HUES6 (cell line): ENCODE measurements around the gene WNT9A.

ENCODE experiments used
- H3K27ac ChIP-seq: 2 replicates; pipeline ENCODE4 v1.7.0; 2013; ENCODE audit warnings: low read depth, mild to moderate bottlenecking, low read length, inconsistent platforms
- H3K27me3 ChIP-seq: 2 replicates; pipeline ENCODE4 v1.6.1; 2013; ENCODE audit warnings: low read length; ENCODE audit not compliant: control insufficient read depth, insufficient read depth
- H3K36me3 ChIP-seq: 2 replicates; pipeline ENCODE4 v1.6.1; 2013; ENCODE audit warnings: low read length; ENCODE audit not compliant: control insufficient read depth, insufficient read depth
- H3K4me1 ChIP-seq: 2 replicates; pipeline ENCODE4 v1.6.1; 2013; ENCODE audit warnings: low read length; ENCODE audit not compliant: control insufficient read depth, insufficient read depth
- H3K4me3 ChIP-seq: 2 replicates; pipeline ENCODE4 v1.5.1; 2013; ENCODE audit warnings: low read depth, low read length
- H3K9ac ChIP-seq: one replicate; pipeline ENCODE4 v1.6.1; 2013; ENCODE audit warnings: mild to moderate bottlenecking, low read length
- H3K9me3 ChIP-seq: 2 replicates; pipeline ENCODE4 v1.6.1; 2013; ENCODE audit warnings: low read depth, low read length; ENCODE audit not compliant: control insufficient read depth, insufficient read depth

The WNT9A gene

DNA sequence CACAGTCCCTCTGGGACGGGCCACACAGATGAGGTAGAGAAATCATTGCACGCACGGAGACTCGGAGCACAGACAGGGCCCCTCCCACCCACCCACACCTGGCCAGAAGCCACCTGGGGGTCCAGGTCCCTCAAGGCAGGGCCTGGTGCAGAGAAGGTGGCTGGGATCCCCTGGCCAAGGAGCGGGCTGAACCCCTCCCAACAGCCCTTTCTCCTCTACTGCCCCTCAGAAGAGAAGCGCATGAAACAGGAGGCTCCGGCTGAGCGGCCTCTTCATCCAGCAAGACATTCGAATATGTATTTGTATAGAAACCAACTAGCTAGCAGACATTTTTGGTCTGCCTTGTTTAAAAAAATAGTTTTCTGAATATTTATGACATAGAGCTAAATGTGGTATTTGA, 29.0 kb downstream of the WNT9A start:
- Histone ChIP-seq H3K4me3 (no peak overlapping the region), H3K4me1 (peaks cover 51% of the 10 kb centered on the region)

DNA sequence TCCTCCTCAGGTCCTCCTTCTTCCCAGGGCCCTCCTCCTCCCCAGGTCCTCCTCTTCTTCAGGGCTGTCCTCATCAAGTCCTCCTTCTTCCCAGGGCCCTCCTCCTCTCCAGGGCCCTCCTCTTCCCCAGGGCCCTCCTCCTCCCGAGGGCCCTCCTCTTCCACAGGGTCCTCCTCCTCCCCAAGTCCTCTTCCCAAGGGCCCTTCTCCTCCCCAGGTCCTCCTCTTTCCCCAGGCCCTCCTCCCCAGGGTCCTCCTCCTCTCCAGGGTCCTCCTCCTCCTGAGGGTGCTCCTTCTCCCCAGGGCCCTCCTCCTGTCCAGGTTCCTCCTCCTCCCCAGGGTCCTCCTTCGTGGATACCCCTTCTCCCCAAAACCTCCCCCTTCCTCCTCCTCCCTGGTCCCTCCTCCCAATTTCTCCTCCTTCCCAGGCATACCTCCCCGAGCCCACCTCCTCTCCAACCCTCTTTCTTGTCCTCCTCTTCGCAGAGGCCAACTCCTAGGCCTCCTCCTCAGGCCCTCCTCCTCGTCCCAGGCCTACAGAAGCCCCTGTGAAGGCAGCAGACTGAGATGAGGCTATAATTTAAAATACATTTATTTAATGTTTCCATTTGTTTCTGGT, 29.5 kb downstream of the WNT9A start:
- H3K4me3 ChIP-seq = no peak overlapping the region

More for the DNA sequence above, 29.0 kb downstream of the WNT9A start:
- Histone ChIP-seq H3K27ac (no peak overlapping the region), H3K27me3 (no peaks in the 10 kb centered on the region), H3K9me3 (no peaks in the 10 kb centered on the region), H3K9ac (no peak overlapping the region), H3K36me3 (0 out of 2 replicates have a peak, but pooled peaks cover 4% of the 10 kb centered on the region)

DNA sequence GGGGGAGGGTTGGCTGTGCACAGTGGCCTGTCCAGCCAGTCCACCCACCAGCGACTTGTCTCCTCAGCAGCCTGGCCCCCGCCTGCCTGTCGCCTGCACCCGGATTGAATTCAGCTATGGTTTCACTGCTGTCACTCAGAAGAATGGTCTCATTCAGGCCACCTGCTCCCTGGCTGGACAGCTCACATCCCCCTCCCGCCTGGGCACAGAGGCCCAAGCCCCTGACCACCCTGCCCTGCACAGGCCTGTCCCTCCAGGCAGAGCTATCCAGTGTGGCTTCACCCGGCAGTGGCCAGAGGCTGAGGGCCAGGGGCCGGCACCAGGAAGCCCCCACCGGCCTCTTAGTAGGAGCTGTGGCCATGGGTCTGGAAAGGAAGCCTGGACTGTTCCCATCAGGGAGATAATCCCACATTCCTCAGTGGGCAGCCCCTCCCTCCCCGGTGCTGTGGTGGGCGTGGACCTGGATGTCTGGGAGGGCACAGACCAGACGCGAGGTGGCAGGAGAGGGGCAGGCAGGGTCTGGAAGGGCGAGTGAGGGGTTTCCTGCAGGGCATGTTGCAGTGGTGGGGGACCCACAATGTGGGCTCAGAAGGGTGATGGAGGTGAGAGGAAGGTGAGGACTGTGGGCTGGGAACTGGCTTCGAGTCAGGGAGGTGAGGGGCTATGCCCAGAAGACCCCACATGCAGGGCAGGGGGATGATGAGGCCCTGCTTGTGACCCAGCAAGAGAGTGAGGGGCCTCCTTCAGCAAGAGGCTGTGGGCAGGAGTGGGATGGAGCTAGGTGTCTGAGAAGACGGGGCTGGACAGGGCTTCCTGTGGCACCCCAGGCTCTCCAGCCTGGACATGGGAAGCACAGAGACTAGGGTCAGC, 30.4 kb downstream of the WNT9A start:
- Histone ChIP-seq H3K27me3 (no peaks in the 10 kb centered on the region), H3K27ac (no peak overlapping the region), H3K9ac (no peak overlapping the region), H3K4me1 (peaks cover 54% of the 10 kb centered on the region), H3K4me3 (no peak overlapping the region), H3K9me3 (no peaks in the 10 kb centered on the region), H3K36me3 (0 out of 2 replicates have a peak, but pooled peaks cover 4% of the 10 kb centered on the region)

More for the DNA sequence above, 29.5 kb downstream of the WNT9A start:
- H3K9me3 ChIP-seq = no peaks in the 10 kb centered on the region
- no peak overlapping the region for H3K27ac ChIP-seq
- peaks cover 51% of the 10 kb centered on the region for H3K4me1 ChIP-seq
- H3K27me3 ChIP-seq = no peaks in the 10 kb centered on the region
- 0 out of 2 replicates have a peak, but pooled peaks cover 4% of the 10 kb centered on the region for H3K36me3 ChIP-seq
- no peak overlapping the region for H3K9ac ChIP-seq

DNA sequence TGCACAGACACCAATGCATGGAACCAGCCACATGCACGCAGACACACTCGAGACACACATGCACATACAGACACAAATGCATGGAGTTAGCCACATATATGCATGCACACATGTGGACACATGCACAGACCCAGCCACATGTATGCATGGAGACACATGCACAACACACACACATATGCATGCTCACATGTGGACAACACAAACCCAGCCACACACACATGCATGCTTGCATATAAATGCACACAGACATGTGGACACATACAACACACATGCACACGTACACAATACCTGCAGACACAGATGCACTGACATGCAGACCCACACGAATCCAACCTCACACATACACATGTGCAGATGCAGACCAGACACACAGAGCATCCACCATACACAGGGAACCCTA, 31.1 kb downstream of the WNT9A start:
- H3K27me3 ChIP-seq = no peaks in the 10 kb centered on the region
- no peak overlapping the region for H3K27ac ChIP-seq
- H3K4me3 ChIP-seq = no peak overlapping the region
- H3K4me1 ChIP-seq = peaks cover 54% of the 10 kb centered on the region
- 0 out of 2 replicates have a peak, but pooled peaks cover 4% of the 10 kb centered on the region for H3K36me3 ChIP-seq
- H3K9me3 ChIP-seq = no peaks in the 10 kb centered on the region
- H3K9ac ChIP-seq = no peak overlapping the region

DNA sequence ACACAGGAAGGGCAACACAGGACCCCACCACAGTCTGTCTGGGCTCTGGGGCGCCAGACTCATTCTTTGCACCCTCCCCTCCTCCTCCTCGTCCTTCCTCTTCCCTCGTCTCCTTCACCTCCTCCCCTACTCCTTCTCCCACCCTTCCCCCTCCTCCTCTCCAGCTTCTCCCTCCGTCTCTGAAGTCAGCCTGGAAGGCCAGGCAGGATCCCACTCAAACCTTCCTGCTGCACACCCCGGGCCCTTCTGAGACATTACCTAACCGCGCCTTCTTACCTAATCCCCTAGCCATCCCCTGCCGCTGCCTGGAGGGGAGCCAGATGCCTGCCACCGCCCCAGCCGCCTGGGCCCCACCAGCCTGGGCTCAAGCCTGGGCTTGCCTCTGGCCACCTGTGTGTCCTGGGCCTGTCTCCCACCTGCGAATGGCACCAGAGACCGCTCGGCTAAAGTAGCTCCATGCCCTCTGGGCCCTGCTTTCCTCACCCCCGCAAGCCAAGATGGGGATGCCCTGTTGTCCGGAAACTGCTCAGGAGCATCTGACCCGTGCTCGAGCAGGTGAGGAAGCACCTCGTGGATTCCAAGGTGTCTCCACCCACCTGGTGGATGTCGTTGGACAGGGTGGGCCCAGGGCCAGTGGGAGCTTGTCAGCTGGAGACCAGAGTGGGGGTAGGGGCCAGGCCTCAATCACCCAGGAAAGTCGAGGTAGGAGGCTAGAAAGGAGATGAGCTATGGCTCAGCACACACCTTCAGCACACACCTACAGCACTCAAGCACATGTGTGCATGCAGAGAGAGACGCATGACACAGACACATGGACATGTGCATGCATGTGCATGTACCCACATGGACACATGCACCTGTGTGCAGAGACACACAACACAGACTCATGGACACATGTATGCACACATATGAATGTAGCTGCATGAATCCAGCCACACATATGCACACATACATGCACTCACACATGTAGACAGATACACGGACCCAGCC, 31.9 kb downstream of the WNT9A start:
- H3K9ac ChIP-seq = no peak overlapping the region
- no peaks in the 10 kb centered on the region for H3K9me3 ChIP-seq
- no peak overlapping the region for H3K4me3 ChIP-seq
- H3K27ac ChIP-seq = no peak overlapping the region; the same call in 1 of the 2 replicates
- peaks cover 55% of the 10 kb centered on the region for H3K4me1 ChIP-seq
- no peaks in the 10 kb centered on the region for H3K36me3 ChIP-seq
- no peaks in the 10 kb centered on the region for H3K27me3 ChIP-seq

DNA sequence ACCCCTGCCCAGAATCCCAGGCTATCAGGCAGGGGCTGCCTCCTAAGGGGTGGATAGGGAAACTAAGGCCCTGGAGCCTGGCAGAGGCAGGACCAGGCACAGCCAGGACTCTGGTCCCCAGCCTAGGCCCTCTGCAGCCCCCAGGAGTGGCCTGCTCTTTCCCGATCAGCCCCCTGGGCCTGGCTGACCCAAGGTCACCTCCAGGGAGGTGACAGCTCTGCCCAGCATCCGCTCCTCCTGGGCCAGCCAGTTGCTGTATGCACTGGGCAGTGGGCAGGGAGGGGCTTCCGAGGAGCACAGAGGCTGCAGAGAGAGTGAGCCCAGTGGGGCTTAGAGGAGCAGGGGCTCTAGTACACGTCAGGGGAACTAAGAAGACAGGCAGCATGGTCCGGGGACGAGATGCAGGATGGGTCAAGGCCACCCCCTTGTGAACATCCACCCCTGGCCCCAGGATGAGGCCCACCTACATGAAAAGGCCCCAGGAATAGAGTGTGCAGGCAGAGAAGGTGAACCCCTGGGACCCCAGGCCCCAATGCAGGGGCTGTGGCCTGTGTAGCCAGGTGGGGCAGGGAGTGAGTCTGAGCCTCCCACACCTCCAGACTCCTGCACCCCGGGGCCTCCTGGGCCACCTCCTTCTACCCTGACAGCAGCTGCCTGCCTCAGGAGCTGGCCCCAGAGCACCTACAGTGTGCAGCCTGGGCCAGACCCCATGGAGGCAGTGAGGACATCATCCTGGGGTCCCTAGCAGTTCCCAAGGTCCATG, 32.8 kb downstream of the WNT9A start:
- Histone ChIP-seq H3K9ac (peak overlapping the region; percentile 1), H3K4me1 (peaks cover 60% of the 10 kb centered on the region), H3K9me3 (no peaks in the 10 kb centered on the region), H3K36me3 (no peaks in the 10 kb centered on the region), H3K27ac (no peak overlapping the region), H3K4me3 (no peak overlapping the region), H3K27me3 (no peaks in the 10 kb centered on the region)

DNA sequence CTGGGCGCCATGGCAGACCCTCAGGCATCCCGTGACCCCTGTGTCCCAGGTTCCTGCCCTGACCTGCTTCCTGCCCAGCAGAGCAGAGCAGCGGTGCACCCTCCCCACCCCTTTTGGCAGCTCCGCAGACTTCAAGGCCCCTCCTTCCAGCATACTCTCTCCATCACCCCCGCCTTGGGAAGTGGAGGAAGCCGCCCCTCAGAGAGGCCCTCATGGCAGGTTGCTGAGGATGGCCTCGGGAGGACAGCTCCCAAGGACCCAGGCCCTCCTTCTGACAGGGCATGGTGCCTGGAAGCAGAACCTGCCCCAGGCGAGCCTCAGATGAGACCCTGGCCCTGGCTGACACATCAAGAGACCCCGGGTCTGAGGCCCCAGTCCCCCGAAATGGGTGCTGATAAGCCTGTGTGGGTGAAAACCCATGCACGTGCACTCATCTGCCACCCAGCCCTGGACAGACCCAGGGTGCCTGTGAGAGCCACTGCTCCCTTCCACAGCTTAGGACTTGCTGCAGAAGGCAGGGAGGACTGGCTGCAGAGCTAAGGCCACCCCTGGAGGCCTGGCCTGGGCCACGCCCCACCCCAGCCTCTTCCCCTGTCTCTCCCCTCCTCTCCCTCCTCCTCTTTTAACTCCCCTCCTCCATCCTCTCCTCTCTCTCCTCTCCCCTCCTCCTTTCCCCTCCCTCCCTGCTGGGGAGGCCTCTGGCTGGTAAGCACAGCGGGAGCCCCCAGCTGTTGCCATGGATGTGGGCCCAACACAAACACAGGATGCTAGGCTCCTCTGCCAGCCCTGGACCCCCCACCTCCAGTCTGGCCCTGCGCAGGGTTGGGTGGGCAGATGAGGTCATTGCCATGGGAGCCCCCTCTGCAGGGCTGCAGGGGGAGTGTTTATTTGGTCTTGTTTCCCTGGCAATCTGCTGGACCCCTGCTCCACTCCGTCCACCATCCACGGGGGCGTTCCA, 33.7 kb downstream of the WNT9A start:
- H3K27me3 ChIP-seq = no peaks in the 10 kb centered on the region
- peak overlapping the region; percentile 1 for H3K9ac ChIP-seq
- no peaks in the 10 kb centered on the region for H3K9me3 ChIP-seq
- H3K36me3 ChIP-seq = no peaks in the 10 kb centered on the region
- H3K4me1 ChIP-seq = peaks cover 56% of the 10 kb centered on the region
- no peak overlapping the region for H3K4me3 ChIP-seq
- no peak overlapping the region for H3K27ac ChIP-seq

DNA sequence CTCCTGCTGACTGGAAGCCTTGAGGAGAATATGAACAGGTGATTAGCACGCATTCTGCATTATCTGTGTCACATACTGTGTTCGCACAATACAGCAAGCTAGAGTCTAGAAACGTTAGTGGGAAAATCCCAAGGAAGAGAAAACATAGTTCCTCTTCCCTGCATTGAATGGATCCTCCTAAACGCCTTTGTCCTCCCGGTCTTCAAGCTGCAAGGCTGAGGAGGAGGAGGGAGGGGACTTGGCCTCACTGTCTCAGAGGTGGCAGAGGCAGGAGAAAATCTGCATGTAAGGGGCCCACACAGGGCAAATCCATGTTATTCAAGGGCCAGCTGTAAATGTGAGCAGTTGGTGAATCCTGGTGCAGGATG, 34.4 kb downstream of the WNT9A start:
- H3K36me3 ChIP-seq = no peaks in the 10 kb centered on the region
- peaks cover 56% of the 10 kb centered on the region for H3K4me1 ChIP-seq
- no peak overlapping the region for H3K4me3 ChIP-seq
- H3K27me3 ChIP-seq = no peaks in the 10 kb centered on the region
- no peaks in the 10 kb centered on the region for H3K9me3 ChIP-seq
- no peak overlapping the region for H3K27ac ChIP-seq
- H3K9ac ChIP-seq = no peak overlapping the region

DNA sequence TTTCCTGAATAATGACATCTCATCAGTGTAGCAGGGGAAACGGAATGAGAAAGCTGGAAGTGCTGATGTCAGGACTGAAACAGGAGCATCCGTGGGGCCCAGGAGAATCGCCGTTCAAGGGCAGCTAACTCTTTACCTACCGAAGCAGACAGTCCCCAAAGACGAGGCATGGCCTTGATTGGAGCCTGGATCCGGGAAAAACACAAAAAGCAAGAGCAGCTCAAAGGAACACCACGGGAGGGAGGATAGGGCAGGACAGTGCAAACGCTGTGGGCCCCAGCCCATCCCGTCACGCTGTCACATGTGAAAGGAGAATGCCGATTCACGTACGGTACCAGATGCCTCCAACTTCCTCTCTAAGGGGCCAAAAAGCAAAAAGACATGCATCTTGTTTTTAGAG, 34.9 kb downstream of the WNT9A start:
- Histone ChIP-seq H3K27ac (no peak overlapping the region), H3K36me3 (no peaks in the 10 kb centered on the region), H3K9ac (no peak overlapping the region), H3K9me3 (no peaks in the 10 kb centered on the region), H3K27me3 (no peaks in the 10 kb centered on the region), H3K4me3 (no peak overlapping the region), H3K4me1 (peaks cover 56% of the 10 kb centered on the region)
